GM18870 (cell line): ENCODE measurements around the gene MLPH.

Source experiments
- ATAC-seq: cut with Tn5 transposase; IDR thresholded peaks from one replicate; pipeline ENCODE4 v1.9.1; 2021; ENCODE audit warnings: moderate library complexity; ENCODE audit not compliant: unreplicated experiment

MLPH gene, protein sequence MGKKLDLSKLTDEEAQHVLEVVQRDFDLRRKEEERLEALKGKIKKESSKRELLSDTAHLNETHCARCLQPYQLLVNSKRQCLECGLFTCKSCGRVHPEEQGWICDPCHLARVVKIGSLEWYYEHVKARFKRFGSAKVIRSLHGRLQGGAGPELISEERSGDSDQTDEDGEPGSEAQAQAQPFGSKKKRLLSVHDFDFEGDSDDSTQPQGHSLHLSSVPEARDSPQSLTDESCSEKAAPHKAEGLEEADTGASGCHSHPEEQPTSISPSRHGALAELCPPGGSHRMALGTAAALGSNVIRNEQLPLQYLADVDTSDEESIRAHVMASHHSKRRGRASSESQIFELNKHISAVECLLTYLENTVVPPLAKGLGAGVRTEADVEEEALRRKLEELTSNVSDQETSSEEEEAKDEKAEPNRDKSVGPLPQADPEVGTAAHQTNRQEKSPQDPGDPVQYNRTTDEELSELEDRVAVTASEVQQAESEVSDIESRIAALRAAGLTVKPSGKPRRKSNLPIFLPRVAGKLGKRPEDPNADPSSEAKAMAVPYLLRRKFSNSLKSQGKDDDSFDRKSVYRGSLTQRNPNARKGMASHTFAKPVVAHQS

GRCh38 chr2:237486819-237487448 is at the start of gene MLPH:
Gene MLPH (plus strand): TSS chr2:237487251. CDS start chr2:237493427, 6,176 bp downstream.
- no peak for ATAC-seq

DNA sequence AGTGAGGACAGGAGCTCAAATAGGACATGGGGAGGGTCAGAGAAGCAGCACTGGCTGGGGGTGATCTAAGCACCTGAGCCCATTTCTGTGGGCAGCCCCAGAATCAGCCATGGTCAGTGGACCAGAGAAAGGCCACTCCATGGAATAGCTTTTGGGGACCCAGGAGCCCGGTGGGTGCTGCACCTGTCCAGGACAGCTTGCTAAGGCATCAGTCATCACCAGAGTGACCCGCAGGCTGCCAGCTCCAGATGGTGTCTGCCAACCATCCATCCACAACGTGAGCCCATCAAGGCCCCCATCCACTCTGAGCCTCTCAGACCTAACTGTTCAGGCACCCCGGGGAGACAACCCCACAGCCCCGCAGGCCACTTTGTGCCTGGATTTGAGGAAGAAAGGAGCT is 49.5 kb upstream of the MLPH start:
- no peak for ATAC-seq

- ATAC-seq = no peak
Measured at GRCh38 chr2:237438080-237438940, 48.7 kb upstream of the MLPH start.

DNA sequence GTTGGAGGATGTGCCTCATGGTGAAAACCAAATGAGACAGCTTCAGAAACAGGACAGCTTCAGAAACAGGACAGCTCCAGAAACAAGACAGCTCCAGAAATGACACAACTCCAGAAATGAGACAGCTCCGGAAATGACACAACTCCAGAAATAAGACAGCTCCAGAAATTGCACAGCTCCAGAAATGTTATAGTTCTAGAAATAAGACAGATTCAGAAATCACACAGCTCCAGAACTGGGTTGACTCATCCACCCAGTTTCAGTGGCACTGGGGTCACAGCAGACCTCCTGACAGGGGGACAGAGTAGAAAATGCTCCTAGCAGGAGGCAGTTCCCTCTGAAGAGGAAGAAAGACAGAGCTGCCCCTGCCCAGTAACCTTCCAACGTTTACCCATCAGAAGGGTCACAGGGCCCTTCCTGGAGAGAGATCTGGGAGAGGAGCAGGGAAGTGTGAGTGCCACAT is 46.2 kb upstream of the MLPH start:
- no peak for ATAC-seq

DNA sequence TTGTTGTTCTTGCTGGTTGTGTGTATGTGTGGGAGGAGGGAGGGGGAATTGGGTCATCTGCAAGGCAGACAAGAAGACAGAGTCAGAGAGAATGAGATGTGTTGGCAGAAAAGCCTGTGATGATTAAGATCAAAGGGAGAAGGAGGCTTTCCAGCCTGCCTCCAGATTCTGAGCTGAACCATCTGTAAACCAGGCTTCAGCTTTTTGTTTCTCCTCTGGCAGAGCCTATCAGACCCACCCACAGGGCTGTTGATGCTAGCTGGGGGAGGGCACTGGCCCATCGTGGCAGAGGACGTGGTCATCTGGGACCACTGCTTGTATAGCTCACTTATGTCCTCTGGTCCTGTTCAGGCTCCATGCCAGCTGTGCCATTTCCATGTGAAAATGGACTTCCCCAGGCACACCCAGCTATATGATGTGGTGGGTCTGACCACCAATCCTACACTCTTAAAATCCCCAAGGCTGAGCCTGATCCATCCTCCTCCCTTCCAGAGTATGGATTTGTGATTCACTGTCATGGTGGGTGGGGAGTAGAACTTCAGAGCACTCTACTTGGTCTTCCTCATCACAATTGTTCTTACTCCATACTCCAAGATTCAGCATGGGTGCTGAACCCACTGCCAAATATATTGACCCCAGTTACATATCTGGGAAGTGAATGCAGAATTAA is 45.3 kb upstream of the MLPH start:
- no peak for ATAC-seq

DNA sequence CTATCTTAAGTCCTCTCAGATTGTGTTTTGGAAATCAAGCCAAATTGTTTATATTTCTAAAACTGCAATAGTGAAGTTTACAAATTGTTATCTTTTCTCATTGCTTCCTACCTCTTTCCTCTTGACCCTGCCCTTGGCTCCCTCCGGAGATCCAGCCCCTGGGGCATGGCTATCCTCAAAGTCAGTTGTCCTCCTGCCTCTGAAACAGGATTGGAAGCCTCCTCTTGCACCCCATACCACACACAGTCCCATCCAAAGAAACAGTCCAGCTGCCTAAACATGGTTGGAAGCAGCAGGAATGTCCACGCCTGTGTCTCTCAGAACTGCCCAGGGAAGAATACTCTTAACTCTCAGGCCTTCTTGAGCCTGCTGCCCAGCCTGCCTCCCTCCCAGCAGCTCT is 43.0 kb upstream of the MLPH start:
- no peak for ATAC-seq

DNA sequence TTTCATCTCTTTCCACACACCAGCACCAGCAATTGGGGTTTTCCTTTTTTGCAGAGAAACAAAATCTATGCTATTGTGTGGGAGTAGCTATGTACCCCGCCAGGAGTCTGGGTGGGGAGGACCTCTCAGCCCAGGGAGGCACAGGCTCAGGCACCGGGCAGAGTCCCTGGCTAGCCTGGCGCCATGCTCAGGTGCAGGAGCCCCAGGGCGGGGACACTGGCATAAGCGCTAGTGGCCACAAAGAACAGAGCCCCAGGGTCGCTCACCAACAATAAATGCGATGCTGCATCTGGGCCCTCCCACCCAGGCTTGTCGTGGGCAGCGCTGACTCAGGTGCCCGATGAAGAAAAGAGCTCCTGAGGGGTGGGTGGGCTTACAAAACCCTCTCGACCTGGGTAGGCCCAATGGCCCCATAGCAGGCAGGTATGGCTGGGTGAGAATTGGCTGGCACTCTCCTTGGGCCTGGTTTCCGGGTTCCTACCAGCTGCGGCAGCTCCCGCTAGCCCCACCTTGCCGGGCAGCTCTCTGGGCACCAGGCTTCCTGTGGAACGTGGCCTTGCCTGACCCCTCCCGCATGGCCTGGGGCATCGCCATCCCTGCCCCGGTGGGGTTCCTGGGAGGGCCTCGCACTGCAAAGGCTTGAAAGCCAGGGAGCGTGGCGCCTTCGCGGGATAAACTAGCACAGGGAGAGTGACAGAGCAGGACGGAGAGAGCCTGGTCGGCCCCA is 41.3 kb upstream of the MLPH start:
- ATAC-seq = no peak

DNA sequence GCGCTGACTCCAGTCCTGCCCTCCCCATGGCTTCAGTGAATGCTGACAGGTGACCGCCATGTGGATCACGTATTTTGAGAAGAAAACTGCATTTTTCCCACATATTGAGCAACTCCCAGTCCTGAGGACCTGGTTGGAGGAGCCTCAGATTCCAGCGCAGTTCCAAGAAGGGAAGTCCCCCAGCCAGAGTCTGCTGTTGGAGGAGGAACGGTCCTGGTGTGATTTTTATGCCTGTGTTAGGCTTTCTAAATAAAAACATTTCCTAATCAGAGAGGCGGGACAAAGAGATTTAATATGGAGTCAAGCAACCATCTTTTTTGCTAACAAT is 40.7 kb upstream of the MLPH start:
- no peak for ATAC-seq

- no peak for ATAC-seq
Measured at GRCh38 chr2:237447496-237447895, 39.6 kb upstream of the MLPH start.

DNA sequence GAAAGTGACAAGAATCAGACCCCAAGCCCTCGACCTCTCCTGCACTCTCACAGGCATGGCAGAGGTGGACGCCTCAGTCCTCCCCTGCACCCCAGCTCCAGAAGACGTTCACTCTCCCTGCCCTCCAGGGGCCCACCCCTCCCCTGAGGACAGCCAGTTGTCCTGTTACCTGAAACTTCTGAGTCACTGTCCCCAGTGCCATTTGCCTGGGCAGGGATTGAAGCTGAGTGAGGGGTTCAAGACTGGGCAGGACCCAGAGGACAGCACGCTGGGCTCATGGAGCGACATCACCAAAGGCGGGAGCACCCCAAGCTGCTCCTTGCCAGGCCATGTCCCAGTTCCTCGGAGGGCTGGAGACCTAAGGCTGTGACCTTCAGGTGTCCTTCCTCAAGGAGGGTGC is 38.9 kb upstream of the MLPH start:
- ATAC-seq = no peak

DNA sequence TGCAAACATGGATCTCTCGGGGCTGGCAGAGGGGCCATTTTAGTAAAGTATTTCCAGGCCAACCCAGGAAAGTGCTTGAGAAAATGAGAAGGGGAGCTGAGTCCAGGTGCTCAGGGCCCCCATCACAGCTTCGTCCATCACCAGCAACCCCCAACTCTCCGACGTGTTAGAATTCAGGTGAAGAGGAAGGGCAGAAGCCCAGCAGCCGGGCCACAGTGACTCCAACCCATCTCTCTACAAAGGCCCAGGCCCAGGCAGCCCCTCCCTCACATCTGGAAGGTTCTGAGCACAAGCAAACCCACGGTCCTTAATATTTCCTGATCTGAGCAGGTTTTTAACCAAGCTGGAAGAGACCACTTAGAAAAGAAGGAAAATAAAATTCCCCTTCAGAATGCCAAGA is 38.4 kb upstream of the MLPH start:
- no peak for ATAC-seq

DNA sequence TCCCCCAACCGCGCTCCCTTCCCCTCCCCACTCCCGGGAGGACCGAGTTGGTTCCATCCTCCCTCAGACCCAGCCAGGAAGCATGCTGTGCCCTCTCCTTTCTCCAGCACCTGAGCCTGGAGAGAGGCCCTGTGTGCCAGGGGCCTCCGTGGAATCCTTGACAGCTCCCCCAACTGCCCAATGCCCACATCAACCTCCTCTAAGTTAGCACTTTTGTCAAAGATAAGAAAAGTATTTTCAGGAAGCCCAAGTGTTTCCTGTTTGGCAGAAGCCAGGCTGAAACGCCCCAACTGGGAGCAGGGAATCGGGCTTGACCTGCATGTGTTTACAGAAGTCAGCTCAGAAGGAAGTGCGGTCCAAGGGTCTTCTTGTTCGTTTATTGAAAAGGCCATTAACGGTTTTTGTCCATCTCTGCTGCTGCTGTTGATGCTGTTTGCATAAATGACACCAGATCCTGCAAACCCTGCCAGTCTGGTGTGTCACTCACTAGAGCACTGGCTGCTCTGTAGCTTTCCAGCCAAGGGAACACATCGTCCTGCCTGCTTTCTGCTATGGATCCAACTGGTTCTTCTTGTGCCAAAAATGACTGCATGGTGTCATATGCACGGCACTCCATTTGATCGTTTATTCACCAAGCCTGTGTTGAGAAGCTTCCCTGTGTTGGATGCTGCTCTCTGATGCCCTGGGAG is 37.7 kb upstream of the MLPH start:
- ATAC-seq = no peak

GRCh38 chr2:237450108-237450507 is 36.9 kb upstream of the MLPH start:
- no peak for ATAC-seq

- ATAC-seq = no peak
Measured at GRCh38 chr2:237450583-237450982, 36.5 kb upstream of the MLPH start.

DNA sequence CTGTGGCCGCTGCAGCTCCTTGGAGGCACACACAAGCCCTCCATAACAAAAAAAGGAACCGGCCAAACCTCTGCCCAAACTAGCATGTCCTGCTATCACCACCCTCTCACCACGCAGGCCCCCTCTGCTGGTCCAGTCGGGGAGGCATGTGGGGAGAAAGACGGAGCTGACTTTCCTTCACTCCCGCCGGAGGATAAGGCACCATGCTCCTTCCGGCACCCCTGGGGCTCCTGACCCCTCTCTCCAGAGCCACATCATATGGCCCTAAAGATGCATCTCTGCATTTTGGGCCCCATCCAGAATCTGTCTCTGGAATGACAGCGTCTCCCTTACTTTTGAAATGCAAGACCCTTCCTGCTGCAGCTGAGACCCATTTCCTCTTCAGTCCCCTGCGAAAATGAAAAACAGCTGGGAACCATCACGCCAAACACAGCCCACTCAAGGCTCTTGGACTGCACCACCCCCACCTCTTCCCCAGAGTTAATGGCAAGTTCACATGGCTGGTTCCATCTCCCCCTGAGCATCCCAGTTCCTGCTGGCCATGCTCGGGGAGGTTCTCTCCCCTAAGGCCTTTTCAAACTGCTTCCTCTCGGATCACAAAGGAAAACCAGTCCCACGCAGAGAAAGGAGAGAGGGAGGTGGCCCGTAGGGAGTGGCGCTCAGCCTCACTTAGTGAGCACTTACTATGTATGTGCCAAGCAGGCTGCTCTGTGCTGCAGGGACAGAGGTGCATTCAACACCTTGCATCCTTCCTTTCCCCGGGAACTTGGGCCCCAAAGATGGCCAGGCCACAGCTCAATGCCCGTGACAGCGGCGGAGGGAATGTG is 35.2 kb upstream of the MLPH start:
- no peak for ATAC-seq

DNA sequence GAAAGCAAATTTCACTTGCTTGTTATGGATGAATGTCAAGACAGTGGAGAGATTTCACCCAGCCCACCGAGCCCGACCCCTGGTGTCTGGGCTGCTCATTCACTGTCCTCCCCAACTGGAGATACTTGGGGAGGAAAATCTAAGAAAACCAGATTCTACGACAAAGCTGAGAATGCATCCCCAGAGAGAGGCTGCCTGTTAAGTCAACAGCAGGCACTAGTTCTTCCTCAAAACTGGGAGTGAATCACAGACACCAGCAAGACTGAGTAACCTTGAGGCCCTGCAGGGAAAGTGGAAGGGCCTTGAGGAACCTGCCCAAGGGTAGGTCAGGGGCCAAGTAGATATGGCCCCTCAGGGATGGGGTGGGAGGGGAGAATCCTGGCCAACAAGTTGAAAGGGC is 34.2 kb upstream of the MLPH start:
- no peak for ATAC-seq

DNA sequence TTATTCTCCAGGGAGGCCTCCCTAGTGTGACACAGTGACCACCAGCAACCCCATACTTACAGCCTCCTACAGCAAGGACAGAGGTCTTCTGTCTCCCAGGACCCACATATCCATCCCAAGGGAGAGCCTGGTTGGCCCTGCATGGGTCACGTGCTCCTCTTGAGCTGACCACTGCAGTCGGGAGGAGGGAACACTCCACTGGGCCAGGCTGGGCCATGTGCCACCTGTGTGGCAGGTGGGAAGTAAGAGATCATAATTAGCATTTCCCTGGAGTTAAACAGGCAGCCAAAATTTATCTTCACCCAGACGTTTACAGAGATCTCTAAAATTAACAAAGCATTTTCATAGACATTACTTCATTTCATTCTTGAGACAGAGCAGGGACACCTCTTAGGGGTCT is 33.4 kb upstream of the MLPH start:
- no peak for ATAC-seq

DNA sequence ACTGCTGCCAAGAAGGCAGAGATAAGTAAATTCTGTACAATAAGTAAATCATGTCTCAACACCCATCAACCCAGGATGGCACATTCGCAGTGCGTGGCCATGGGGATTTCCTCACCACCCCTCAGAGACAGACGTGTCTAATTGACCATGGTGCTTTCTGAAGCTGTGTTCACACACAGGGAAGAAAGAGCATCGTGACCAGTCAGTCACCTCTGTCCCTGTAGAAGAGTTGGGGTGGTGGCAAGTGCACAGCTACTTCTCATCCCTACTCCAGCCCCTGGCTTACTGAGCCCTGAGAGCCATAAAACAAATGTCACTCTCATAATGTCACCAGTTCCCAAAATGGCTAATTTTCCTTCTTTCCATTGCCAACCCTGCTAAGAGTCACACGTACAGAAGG is 31.3 kb upstream of the MLPH start:
- no peak for ATAC-seq
